Upper lobe of left lung (tissue), 6 donors: Measurements from ENCODE around the gene HIVEP2. TPM values are rescaled to one million over a fixed set of nuclear protein-coding genes. Genes with fewer than 3 reads are reported as not detected.

Experiments
- ATAC-seq, 2 donors: fragments of 200-7000 bp; cut with Tn5 transposase; one replicate each; pipeline ENCODE4 v1.9.1; 2022; ENCODE audit warnings: mild to moderate bottlenecking in 2 of 2, moderate library complexity in 2 of 2; ENCODE audit not compliant: low FRiP score in 2 of 2
- DNase-seq, 2 donors: peaks; one replicate each; pipeline ENCODE4 v3.0.0-alpha.2; 2019 to 2020
- H3K27ac ChIP-seq, 4 donors: fragments of 200-600 bp; sonication (generic); one replicate each; pipeline ENCODE4 v1.5.1; 2016 to 2019
- H3K27me3 ChIP-seq, 4 donors: fragments of 200-600 bp; sonication (generic); one replicate each; pipeline ENCODE4 v1.5.1; 2017 to 2019
- H3K36me3 ChIP-seq, 4 donors: fragments of 200-600 bp; sonication (generic); one replicate each; pipeline ENCODE4 v1.5.1; 2016 to 2019
- H3K4me1 ChIP-seq, 4 donors: fragments of 200-600 bp; sonication (generic); one replicate each; pipeline ENCODE4 v1.5.1; 2018 to 2019
- H3K4me3 ChIP-seq, 4 donors: fragments of 200-600 bp; sonication (generic); one replicate each; pipeline ENCODE4 v1.5.1; 2017 to 2019; ENCODE audit warnings: mild to moderate bottlenecking in 2 of 4, moderate library complexity in 1 of 4
- H3K9me3 ChIP-seq, 4 donors: fragments of 200-600 bp; sonication (generic); one replicate each; pipeline ENCODE4 v1.5.1; 2018 to 2019
- EP300 ChIP-seq, 4 donors: sonication (generic); formaldehyde crosslinking; IDR thresholded peaks; one replicate each; pipeline ENCODE4 v1.5.1; 2017; ENCODE audit warnings: antibody characterized with exemption in 4 of 4, control low read depth in 2 of 4
- POLR2A ChIP-seq, 4 donors: fragments of 450-650 bp; IDR thresholded peaks; one replicate each; pipeline ENCODE4 v1.5.1; 2016 to 2017; ENCODE audit warnings: antibody characterized with exemption in 4 of 4, mild to moderate bottlenecking in 2 of 4
- POLR2AphosphoS5 ChIP-seq, 2 donors: sonication (generic); formaldehyde crosslinking; IDR thresholded peaks; one replicate each; pipeline ENCODE4 v1.5.1; 2017; ENCODE audit warnings: antibody characterized with exemption in 2 of 2
- WGBS, 2 donors: methylation state at CpG; one replicate each; pipeline ENCODE4 v1.1.5; 2017 to 2018; 5-methylcytosine and 5-hydroxymethylcytosine counted together
- total RNA-seq, 6 donors: library from RNA; depleted of rRNA in 4 of 6; stranded (reverse); fragments of >200 nt in 4 of 6; gene quantifications; one replicate each; pipeline versions ENCODE4 v1.1.0 to v1.2.1, GENCODE V29; 2016 to 2021
- TF ChIP-seq, protein P1 (sequence below), 6 experiments: fragments of 450-650 bp in 4 of 6; fragments of 200-600 bp in 2 of 6; sonication (generic) in 2 of 6; IDR thresholded peaks; one replicate each; pipeline ENCODE4 v1.5.1; 2016 to 2019; ENCODE audit warnings: antibody characterized with exemption in 6 of 6
- donor health status: DM: no; HTN: no; CAD: no; lungs with moderate emphysema.
- donor health status: DM: no; HTN: yes; CAD: no; lungs with severe emphysema.

HIVEP2 gene
- total RNA-seq, 6 donors from 2014 or later = 10.4 to 32.5 (median 19.6) TPM

GRCh38 chr6:142932889-142933288, 12.1 kb downstream of the HIVEP2 start:
- H3K36me3 ChIP-seq = no peaks in the 10 kb centered on the region
- WGBS, 2 donors = 66 to 79% methylated on average over 2 of the region's 2 CpGs
- TF ChIP-seq POLR2A (IDR thresholded peaks at IDR 0.05) = no peak
- no peak for TF ChIP-seq EP300 (IDR thresholded peaks at IDR 0.05)
- no peak for TF ChIP-seq POLR2AphosphoS5 (IDR thresholded peaks at IDR 0.05)
- TF ChIP-seq, protein P1, sequence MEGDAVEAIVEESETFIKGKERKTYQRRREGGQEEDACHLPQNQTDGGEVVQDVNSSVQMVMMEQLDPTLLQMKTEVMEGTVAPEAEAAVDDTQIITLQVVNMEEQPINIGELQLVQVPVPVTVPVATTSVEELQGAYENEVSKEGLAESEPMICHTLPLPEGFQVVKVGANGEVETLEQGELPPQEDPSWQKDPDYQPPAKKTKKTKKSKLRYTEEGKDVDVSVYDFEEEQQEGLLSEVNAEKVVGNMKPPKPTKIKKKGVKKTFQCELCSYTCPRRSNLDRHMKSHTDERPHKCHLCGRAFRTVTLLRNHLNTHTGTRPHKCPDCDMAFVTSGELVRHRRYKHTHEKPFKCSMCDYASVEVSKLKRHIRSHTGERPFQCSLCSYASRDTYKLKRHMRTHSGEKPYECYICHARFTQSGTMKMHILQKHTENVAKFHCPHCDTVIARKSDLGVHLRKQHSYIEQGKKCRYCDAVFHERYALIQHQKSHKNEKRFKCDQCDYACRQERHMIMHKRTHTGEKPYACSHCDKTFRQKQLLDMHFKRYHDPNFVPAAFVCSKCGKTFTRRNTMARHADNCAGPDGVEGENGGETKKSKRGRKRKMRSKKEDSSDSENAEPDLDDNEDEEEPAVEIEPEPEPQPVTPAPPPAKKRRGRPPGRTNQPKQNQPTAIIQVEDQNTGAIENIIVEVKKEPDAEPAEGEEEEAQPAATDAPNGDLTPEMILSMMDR (IDR thresholded peaks at IDR 0.05) = no peak
- H3K4me3 ChIP-seq = no peak overlapping the region
- H3K9me3 ChIP-seq = no peaks in the 10 kb centered on the region
- no peaks in the 10 kb centered on the region for H3K27me3 ChIP-seq
- DNase-seq (no peak), ATAC-seq (no peak)
- H3K27ac ChIP-seq = no peak overlapping the region
- peaks cover 2 to 12% (median 6%) of the 10 kb centered on the region in 4 donors for H3K4me1 ChIP-seq

DNA sequence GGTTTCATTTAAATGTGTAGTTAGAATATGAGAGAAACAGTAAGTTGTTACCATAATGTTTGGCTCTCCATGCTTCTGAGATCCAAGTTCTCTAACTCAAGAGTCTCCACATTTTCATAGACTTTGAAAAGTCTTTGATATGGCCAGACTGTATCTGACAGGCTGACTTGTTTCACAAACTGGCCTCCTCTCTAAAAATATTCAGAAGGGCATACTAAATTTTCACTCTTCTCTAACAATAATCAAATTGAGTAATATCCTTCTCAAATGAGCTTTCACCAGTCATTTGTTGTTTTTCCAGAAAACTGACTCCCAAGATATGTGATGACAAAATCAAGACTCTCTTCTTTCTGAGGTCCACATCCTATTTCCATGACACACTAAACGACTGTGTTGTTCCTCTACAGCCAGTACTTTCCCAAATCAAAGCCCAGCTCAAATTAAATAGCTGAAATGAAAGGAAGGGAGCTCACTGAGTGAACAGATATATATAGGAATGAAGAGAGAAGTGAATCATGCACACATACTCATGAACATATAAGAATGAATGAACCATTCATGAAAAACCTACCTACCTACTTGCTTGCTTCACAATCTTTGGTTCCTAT, 15.1 kb downstream of the HIVEP2 start:
- Histone ChIP-seq H3K27me3 (no peaks in the 10 kb centered on the region), H3K27ac (no peak overlapping the region), H3K4me1 (peaks cover under 1 to 21% (median 16%) of the 10 kb centered on the region in 4 donors), H3K9me3 (no peaks in the 10 kb centered on the region), H3K36me3 (no peaks in the 10 kb centered on the region), H3K4me3 (no peak overlapping the region)
- ATAC-seq = no peak
- no peak for DNase-seq
- WGBS, 2 donors = 85 to 87% methylated on average over 1 of the region's 1 CpG
- TF ChIP-seq POLR2A (IDR thresholded peaks at IDR 0.05) = no peak

DNA sequence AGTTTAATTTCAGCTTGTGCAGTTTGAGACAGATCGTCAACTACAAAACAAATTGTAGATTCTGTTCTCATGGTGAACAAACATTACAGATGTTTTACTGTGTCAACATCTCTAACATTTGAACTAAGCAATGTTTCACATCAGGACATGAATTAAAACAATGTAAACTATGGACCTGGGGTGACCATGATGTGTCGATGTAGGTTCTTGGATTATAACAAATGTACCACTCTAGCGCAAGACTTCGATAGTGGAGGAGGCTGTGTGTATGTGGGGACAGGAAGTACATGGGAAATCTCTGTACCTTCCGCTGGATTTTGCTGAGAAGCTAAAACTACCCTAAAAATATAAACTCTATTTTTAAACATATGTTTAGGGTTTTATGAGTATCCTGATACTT, 17.1 kb downstream of the HIVEP2 start:
- no peaks in the 10 kb centered on the region for H3K27me3 ChIP-seq
- H3K27ac ChIP-seq = peak overlapping the region in 3 of 4 donors; percentile 86 to 97 (median 87)
- H3K4me1 ChIP-seq = peaks cover 0 to 21% (median 16%) of the 10 kb centered on the region in 4 donors
- no peak for DNase-seq
- no peak overlapping the region for H3K4me3 ChIP-seq
- TF ChIP-seq POLR2A (IDR thresholded peaks at IDR 0.05) (no peak), EP300 (IDR thresholded peaks at IDR 0.05) (no peak), POLR2AphosphoS5 (IDR thresholded peaks at IDR 0.05) (no peak)
- TF ChIP-seq, protein P1 (IDR thresholded peaks at IDR 0.05) = no peak
- ATAC-seq = no peak
- no peaks in the 10 kb centered on the region for H3K36me3 ChIP-seq
- no peaks in the 10 kb centered on the region for H3K9me3 ChIP-seq
- WGBS, 2 donors = 47 to 58% methylated on average over 5 of the region's 5 CpGs

DNA sequence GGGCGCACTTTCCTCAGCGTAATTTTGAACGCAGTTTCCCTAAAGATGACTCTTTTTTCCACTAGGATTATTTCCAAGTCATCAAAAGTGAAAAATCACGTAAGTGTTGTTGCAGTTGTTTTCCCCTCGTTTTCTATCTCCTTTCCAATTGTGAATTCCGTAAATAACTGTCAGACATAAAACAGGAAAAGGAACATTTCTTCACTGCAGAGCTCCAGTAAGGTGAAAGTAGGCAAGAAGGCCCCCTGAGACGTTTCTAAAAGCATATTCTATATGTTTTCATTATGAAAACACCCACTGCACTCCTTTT, 17.8 kb downstream of the HIVEP2 start:
- DNase-seq (no peak), ATAC-seq (no peak)
- no peaks in the 10 kb centered on the region for H3K27me3 ChIP-seq
- H3K36me3 ChIP-seq = no peaks in the 10 kb centered on the region
- H3K4me3 ChIP-seq = peak overlapping the region; percentile 34 to 64 (median 55)
- H3K4me1 ChIP-seq = peaks cover 0 to 21% (median 16%) of the 10 kb centered on the region in 4 donors
- 1 to 2% methylated on average over 7 of the region's 7 CpGs for WGBS, 2 donors
- H3K27ac ChIP-seq = peak overlapping the region; percentile 86 to 97 (median 91)
- TF ChIP-seq POLR2A (IDR thresholded peaks at IDR 0.05) = no peak
- TF ChIP-seq, protein P1 (IDR thresholded peaks at IDR 0.05) = no peak
- no peak for TF ChIP-seq EP300 (IDR thresholded peaks at IDR 0.05)
- TF ChIP-seq POLR2AphosphoS5 (IDR thresholded peaks at IDR 0.05) = no peak
- H3K9me3 ChIP-seq = no peaks in the 10 kb centered on the region

DNA sequence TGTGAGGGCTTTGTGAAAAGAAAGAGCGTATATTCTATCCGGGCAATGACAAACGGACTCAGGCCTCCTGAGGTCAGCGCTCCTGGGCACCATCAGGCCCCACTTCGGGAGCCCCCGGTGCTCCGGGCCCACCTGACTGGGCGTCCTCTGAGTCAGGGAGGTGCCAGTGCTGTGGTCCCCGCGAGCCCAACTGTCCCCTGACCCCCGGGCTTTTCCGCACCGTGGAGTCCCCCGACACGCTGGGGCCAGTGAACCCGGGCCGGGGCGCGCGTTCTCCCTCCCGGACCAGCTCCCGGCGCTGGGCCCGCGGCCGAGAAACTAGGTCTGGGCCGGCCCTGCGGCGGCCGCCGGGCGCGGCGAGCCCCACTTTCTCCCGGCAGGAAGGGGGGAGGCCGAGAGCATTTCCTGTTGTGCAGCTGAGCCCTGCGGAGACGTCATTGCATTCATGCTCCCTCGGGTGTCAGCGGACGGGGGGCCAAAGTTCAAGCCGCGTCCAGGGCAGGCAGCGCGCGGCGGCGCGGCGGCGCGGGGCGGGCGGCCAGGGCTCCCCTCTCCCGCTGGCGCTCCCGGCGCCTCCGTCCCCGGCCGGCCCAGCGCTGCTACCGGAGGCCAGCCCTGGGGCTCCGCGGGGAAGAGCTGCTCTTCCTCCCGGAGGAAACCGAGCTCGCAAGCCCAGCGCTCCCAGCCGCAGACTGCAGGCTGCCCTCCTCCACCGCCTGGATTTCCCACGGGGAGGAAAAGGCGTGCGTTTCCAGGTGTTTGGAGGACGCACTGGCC, 18.3 kb downstream of the HIVEP2 start:
- DNase-seq = peak; percentile 86 to 94
- Histone ChIP-seq H3K4me1 (peaks cover 0 to 21% (median 16%) of the 10 kb centered on the region in 4 donors), H3K9me3 (no peaks in the 10 kb centered on the region), H3K27me3 (no peaks in the 10 kb centered on the region), H3K27ac (peak overlapping the region; percentile 86 to 97 (median 91)), H3K4me3 (peak overlapping the region; percentile 34 to 64 (median 55)), H3K36me3 (no peaks in the 10 kb centered on the region)
- TF ChIP-seq POLR2A (IDR thresholded peaks at IDR 0.05) (peak in 3 of 4 donors; percentile 51 to 85 (median 72)), EP300 (IDR thresholded peaks at IDR 0.05) (peak in 2 of 4 donors; percentile 56 to 72), POLR2AphosphoS5 (IDR thresholded peaks at IDR 0.05) (peak; percentile 58 to 86)
- TF ChIP-seq, protein P1 (IDR thresholded peaks at IDR 0.05) = peak in 3 of 6 experiments; percentile 8 to 19 (median 18)
- WGBS, 2 donors = 3 to 4% methylated on average over 23 to 25 of the region's 75 CpGs
- ATAC-seq = peak; percentile 89 to 95
